ENCODE measurements around the gene PRELID3B.

Gene PRELID3B

GRCh38 chr20:59071216-59071615 lies 28.6 kb upstream of the PRELID3B start:
- H3K9ac ChIP-seq (ENCODE audit: low read length): no peak overlapping the region
- no peaks in the 10 kb centered on the region for H3K36me3 ChIP-seq (replicated peaks; ENCODE audit: low read depth, low read length)
- no peaks in the 10 kb centered on the region for H4K20me1 ChIP-seq (ENCODE audit: insufficient read depth, low read length)
- peaks cover 73% of the 10 kb centered on the region for H3K27me3 ChIP-seq (ENCODE audit: low read depth, low read length)
- H3K4me2 ChIP-seq (ENCODE audit: low read length): peak overlapping the region; percentile 48
- no peak overlapping the region for H3K27ac ChIP-seq (ENCODE audit: low read length)
- TF ChIP-seq EZH2phosphoT487 (IDR thresholded peaks at IDR 0.05; ENCODE audit: low read depth) (no peak), CTCF (IDR thresholded peaks at IDR 0.05; ENCODE audit: low read depth, low read length) (no peak)
- H3K9me3 ChIP-seq (ENCODE audit: insufficient read depth, low read length): no peaks in the 10 kb centered on the region
- peak overlapping the region; percentile 15; the same call in 1 of the 2 replicates for H3K4me3 ChIP-seq (ENCODE audit: low read length)
- no peaks in the 10 kb centered on the region for H3K79me2 ChIP-seq (ENCODE audit: low read length)
- no peak overlapping the region for H2AFZ ChIP-seq (ENCODE audit: low read depth, low read length)
- H3K4me1 ChIP-seq (ENCODE audit: low read length): peaks cover 62% of the 10 kb centered on the region

DNA sequence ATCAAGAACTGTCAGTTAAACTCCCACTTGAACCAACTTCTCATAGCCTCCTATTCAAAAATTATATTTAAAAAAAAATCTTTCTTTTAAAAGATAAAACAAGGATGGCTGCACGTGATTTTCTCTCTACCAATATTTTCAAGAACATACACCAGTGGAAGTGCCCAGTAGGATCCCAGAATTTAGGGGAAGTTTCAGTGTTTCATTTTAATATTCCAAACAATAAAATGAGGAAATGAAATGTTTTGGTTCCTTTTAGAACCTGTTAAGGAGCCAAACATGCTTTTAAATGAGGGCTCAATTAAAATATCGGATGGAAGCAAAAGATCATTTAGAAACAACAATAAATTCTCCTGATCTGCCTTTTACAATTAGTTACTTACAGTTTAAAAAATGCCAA lies 26.4 kb upstream of the PRELID3B start:
- peak overlapping the region; percentile 47 for H3K4me2 ChIP-seq (ENCODE audit: low read length)
- H3K9me3 ChIP-seq (ENCODE audit: insufficient read depth, low read length): no peaks in the 10 kb centered on the region
- peaks cover 51% of the 10 kb centered on the region for H3K4me1 ChIP-seq (ENCODE audit: low read length)
- H2AFZ ChIP-seq (ENCODE audit: low read depth, low read length): no peak overlapping the region
- no peaks in the 10 kb centered on the region for H3K36me3 ChIP-seq (replicated peaks; ENCODE audit: low read depth, low read length)
- no peak overlapping the region for H3K27ac ChIP-seq (ENCODE audit: low read length)
- H3K27me3 ChIP-seq (ENCODE audit: low read depth, low read length): peaks cover 69% of the 10 kb centered on the region
- H3K9ac ChIP-seq (ENCODE audit: low read length): no peak overlapping the region
- H3K79me2 ChIP-seq (ENCODE audit: low read length): no peaks in the 10 kb centered on the region
- no peak for TF ChIP-seq CTCF (IDR thresholded peaks at IDR 0.05; ENCODE audit: low read depth, low read length)
- no peak for TF ChIP-seq EZH2phosphoT487 (IDR thresholded peaks at IDR 0.05; ENCODE audit: low read depth)
- H4K20me1 ChIP-seq (ENCODE audit: insufficient read depth, low read length): no peaks in the 10 kb centered on the region
- H3K4me3 ChIP-seq (ENCODE audit: low read length): peak overlapping the region; percentile 4; the same call in 1 of the 2 replicates

GRCh38 chr20:59068534-59068933 lies 25.9 kb upstream of the PRELID3B start:
- H3K79me2 ChIP-seq (ENCODE audit: low read length): no peaks in the 10 kb centered on the region
- H4K20me1 ChIP-seq (ENCODE audit: insufficient read depth, low read length): no peaks in the 10 kb centered on the region
- no peaks in the 10 kb centered on the region for H3K36me3 ChIP-seq (replicated peaks; ENCODE audit: low read depth, low read length)
- no peak overlapping the region for H3K4me3 ChIP-seq (ENCODE audit: low read length)
- H3K27me3 ChIP-seq (ENCODE audit: low read depth, low read length): peaks cover 69% of the 10 kb centered on the region
- H3K4me2 ChIP-seq (ENCODE audit: low read length): peak overlapping the region; percentile 47
- H2AFZ ChIP-seq (ENCODE audit: low read depth, low read length): no peak overlapping the region
- no peak overlapping the region for H3K9ac ChIP-seq (ENCODE audit: low read length)
- TF ChIP-seq CTCF (IDR thresholded peaks at IDR 0.05; ENCODE audit: low read depth, low read length) (no peak), EZH2phosphoT487 (IDR thresholded peaks at IDR 0.05; ENCODE audit: low read depth) (no peak)
- no peaks in the 10 kb centered on the region for H3K9me3 ChIP-seq (ENCODE audit: insufficient read depth, low read length)
- H3K4me1 ChIP-seq (ENCODE audit: low read length): peaks cover 47% of the 10 kb centered on the region
- no peak overlapping the region for H3K27ac ChIP-seq (ENCODE audit: low read length)

DNA sequence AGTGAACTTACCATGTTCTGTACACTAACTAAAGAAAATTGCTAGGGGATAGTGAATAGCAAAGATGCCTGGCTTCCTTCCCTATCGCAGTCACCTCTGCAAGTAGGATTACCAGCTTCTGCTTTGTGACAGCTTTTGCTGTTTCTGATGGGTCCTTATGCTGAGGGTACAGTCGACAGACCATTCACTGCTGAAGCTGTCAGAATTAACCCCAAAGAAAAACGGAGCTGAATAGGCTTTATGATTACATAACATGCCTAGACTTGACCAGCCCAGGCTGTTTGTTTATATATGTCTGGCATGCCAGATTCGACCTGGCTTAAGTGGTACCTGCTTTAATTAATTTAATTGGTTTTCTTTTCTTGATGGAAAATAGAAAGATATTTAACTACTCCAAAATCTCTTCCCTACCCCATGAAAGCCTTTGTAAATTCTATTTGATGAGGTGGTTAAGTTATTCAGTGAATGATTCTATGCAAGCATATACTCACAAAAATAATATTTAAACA lies 21.7 kb upstream of the PRELID3B start:
- Histone ChIP-seq H2AFZ (ENCODE audit: low read depth, low read length) (no peak overlapping the region), H3K27me3 (ENCODE audit: low read depth, low read length) (peaks cover 82% of the 10 kb centered on the region), H3K79me2 (ENCODE audit: low read length) (no peaks in the 10 kb centered on the region), H3K9me3 (ENCODE audit: insufficient read depth, low read length) (no peaks in the 10 kb centered on the region), H3K36me3 (replicated peaks; ENCODE audit: low read depth, low read length) (no peaks in the 10 kb centered on the region), H3K9ac (ENCODE audit: low read length) (no peak overlapping the region), H4K20me1 (ENCODE audit: insufficient read depth, low read length) (no peaks in the 10 kb centered on the region), H3K4me2 (ENCODE audit: low read length) (no peak overlapping the region), H3K4me3 (ENCODE audit: low read length) (no peak overlapping the region), H3K27ac (ENCODE audit: low read length) (no peak overlapping the region), H3K4me1 (ENCODE audit: low read length) (peaks cover 10% of the 10 kb centered on the region)
- TF ChIP-seq EZH2phosphoT487 (IDR thresholded peaks at IDR 0.05; ENCODE audit: low read depth) (no peak), CTCF (IDR thresholded peaks at IDR 0.05; ENCODE audit: low read depth, low read length) (no peak)

All from OCI-LY3 (cell line).